Gastroesophageal sphincter (tissue), 4 donors: ENCODE measurements around the gene DLX6. TPM values are rescaled to one million over a fixed set of nuclear protein-coding genes. Genes with fewer than 3 reads are reported as not detected.

Experiments used
- ATAC-seq: fragments of 150-250 bp; one replicate; pipeline ENCODE4 v1.9.1; 2016; ENCODE audit warnings: mild to moderate bottlenecking, moderate library complexity
- H3K27ac ChIP-seq, 4 donors: fragments of 200-600 bp; sonication (generic) in 3 of 4; 1 replicate in 3 of 4; 2 replicates in 1 of 4; pipeline ENCODE4 v1.5.1; 2016 to 2019
- H3K27me3 ChIP-seq: fragments of 200-600 bp; sonication (generic); one replicate; pipeline ENCODE4 v1.5.1; 2019
- H3K36me3 ChIP-seq, 2 donors: fragments of 200-600 bp; sonication (generic); one replicate each; pipeline ENCODE4 v1.5.1; 2019; ENCODE audit warnings: control low read depth in 1 of 2
- H3K4me1 ChIP-seq, 3 donors: fragments of 200-600 bp; sonication (generic); 1 replicate in 2 of 3; 2 replicates in 1 of 3; pipeline ENCODE4 v1.5.1; 2016 to 2019; ENCODE audit warnings: control low read depth in 2 of 3
- H3K4me3 ChIP-seq, 2 donors: fragments of 200-600 bp; sonication (generic); one replicate each; pipeline ENCODE4 v1.5.1; 2019; ENCODE audit warnings: mild to moderate bottlenecking in 1 of 2, moderate library complexity in 1 of 2
- H3K9me3 ChIP-seq, 3 donors: fragments of 200-600 bp; sonication (generic); one replicate each; pipeline ENCODE4 v1.5.1; 2017 to 2019; ENCODE audit warnings: control low read depth in 2 of 3
- EP300 ChIP-seq: sonication (generic); formaldehyde crosslinking; IDR thresholded peaks from one replicate; pipeline ENCODE4 v1.6.1; 2017; ENCODE audit warnings: antibody characterized with exemption, mild to moderate bottlenecking
- POLR2A ChIP-seq, 2 donors: fragments of 450-650 bp; IDR thresholded peaks; one replicate each; pipeline ENCODE4 v1.6.1; 2017; ENCODE audit warnings: antibody characterized with exemption in 2 of 2, mild to moderate bottlenecking in 2 of 2, moderate library complexity in 1 of 2
- POLR2AphosphoS5 ChIP-seq: sonication (generic); formaldehyde crosslinking; IDR thresholded peaks from one replicate; pipeline ENCODE4 v1.6.1; 2017; ENCODE audit warnings: antibody characterized with exemption
- WGBS, 2 donors: methylation state at CpG; one replicate each; pipeline ENCODE4 v1.1.5; 2018; ENCODE audit warnings: low coverage in 1 of 2; 5-methylcytosine and 5-hydroxymethylcytosine counted together
- total RNA-seq, 4 donors: library from RNA; depleted of rRNA; stranded (reverse); fragments of >200 nt; gene quantifications; one replicate each; pipeline ENCODE4 v1.1.0, GENCODE V29; 2016
- TF ChIP-seq, protein P1 (sequence below), 4 experiments: fragments of 200-600 bp in 2 of 4; fragments of 450-650 bp in 2 of 4; sonication (generic) in 1 of 4; IDR thresholded peaks; one replicate each; pipeline ENCODE4 v1.5.1; 2017 to 2019; ENCODE audit warnings: antibody characterized with exemption in 4 of 4, mild to moderate bottlenecking in 2 of 4, moderate library complexity in 2 of 4

The DLX6 gene
- total RNA-seq, 4 donors from 2014 or later: 0.12 to 0.13 TPM; not detected in 2

DNA sequence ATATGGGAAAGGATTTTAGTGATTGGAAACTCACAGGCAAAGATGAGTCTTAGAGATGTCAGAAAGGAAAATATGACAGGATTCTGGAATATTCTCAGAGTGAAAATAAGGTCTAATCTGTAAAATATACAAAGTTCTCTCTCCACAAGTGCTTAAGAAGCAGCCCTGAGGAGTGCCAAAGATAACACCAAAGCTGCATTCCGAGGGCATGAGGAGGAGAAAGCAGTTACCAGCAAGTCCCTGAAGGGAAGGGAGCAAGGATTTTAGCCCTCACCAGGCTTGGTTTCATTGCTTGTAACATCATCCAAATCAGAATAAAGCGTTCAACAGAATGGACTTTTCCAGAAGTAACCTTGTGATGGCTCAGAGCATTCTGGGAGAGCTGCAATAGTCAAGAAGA, 31.4 kb upstream of the DLX6 start:
- Histone ChIP-seq H3K4me3 (no peak overlapping the region), H3K4me1 (no peaks in the 10 kb centered on the region), H3K36me3 (no peaks in the 10 kb centered on the region), H3K27me3 (peaks cover 37% of the 10 kb centered on the region), H3K9me3 (no peaks in the 10 kb centered on the region), H3K27ac (no peak overlapping the region)
- ATAC-seq: no peak
- no peak for TF ChIP-seq POLR2A (IDR thresholded peaks at IDR 0.05)
- no peak for TF ChIP-seq EP300
- TF ChIP-seq POLR2AphosphoS5: no peak
- TF ChIP-seq, protein P1, sequence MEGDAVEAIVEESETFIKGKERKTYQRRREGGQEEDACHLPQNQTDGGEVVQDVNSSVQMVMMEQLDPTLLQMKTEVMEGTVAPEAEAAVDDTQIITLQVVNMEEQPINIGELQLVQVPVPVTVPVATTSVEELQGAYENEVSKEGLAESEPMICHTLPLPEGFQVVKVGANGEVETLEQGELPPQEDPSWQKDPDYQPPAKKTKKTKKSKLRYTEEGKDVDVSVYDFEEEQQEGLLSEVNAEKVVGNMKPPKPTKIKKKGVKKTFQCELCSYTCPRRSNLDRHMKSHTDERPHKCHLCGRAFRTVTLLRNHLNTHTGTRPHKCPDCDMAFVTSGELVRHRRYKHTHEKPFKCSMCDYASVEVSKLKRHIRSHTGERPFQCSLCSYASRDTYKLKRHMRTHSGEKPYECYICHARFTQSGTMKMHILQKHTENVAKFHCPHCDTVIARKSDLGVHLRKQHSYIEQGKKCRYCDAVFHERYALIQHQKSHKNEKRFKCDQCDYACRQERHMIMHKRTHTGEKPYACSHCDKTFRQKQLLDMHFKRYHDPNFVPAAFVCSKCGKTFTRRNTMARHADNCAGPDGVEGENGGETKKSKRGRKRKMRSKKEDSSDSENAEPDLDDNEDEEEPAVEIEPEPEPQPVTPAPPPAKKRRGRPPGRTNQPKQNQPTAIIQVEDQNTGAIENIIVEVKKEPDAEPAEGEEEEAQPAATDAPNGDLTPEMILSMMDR (IDR thresholded peaks at IDR 0.05): no peak
- WGBS, 2 donors: 34 to 77% methylated on average over 2 of the region's 2 CpGs

DNA sequence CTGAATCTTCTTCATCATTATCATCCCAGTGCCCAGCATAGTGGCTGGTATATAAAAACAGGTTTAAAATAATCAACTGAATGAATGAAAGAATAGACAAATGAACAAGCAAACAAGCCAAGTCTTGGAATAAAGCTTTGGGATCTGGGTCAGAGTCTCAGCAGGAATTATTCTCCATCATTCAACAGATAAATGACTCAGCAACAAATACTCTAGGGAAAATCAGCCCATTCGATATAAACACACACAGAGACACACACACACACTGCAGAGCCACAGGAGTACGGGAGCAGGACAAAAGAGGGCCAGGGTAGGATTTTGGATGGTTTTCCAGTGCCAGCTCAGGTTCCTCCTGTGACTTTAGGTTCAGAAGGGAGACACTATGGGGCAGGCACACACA, 29.2 kb upstream of the DLX6 start:
- no peaks in the 10 kb centered on the region for H3K9me3 ChIP-seq
- H3K4me1 ChIP-seq: no peaks in the 10 kb centered on the region
- WGBS, 2 donors: 60 to 83% methylated on average over 1 of the region's 2 CpGs
- no peak for ATAC-seq
- H3K36me3 ChIP-seq: no peaks in the 10 kb centered on the region
- H3K4me3 ChIP-seq: no peak overlapping the region
- no peak overlapping the region for H3K27ac ChIP-seq
- H3K27me3 ChIP-seq: peaks cover 18% of the 10 kb centered on the region
- TF ChIP-seq EP300: no peak

DNA sequence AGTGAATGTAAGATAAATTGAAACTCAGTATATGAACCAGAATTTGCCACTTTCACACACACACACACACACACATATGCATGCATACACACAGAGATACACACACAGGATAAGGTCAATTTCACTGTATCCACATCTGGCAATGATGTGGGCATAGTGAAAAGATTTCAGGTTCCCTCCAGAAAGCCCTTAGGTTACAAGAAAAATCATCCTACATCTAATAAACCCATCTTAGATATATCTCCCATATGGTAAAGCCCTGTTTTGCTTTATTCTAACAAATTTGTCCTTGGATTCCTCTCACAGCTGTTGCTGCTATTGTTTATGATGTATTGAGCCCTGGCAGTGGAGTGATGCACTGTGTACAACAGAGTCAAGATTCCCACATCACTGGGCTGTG, 27.9 kb upstream of the DLX6 start:
- H3K4me3 ChIP-seq: no peak overlapping the region
- no peaks in the 10 kb centered on the region for H3K4me1 ChIP-seq
- peaks cover 16% of the 10 kb centered on the region for H3K27me3 ChIP-seq
- no peak overlapping the region for H3K27ac ChIP-seq
- H3K36me3 ChIP-seq: no peaks in the 10 kb centered on the region
- TF ChIP-seq EP300 (no peak), POLR2AphosphoS5 (no peak), POLR2A (IDR thresholded peaks at IDR 0.05) (no peak)
- TF ChIP-seq, protein P1 (IDR thresholded peaks at IDR 0.05): no peak
- no peak for ATAC-seq
- H3K9me3 ChIP-seq: no peaks in the 10 kb centered on the region

DNA sequence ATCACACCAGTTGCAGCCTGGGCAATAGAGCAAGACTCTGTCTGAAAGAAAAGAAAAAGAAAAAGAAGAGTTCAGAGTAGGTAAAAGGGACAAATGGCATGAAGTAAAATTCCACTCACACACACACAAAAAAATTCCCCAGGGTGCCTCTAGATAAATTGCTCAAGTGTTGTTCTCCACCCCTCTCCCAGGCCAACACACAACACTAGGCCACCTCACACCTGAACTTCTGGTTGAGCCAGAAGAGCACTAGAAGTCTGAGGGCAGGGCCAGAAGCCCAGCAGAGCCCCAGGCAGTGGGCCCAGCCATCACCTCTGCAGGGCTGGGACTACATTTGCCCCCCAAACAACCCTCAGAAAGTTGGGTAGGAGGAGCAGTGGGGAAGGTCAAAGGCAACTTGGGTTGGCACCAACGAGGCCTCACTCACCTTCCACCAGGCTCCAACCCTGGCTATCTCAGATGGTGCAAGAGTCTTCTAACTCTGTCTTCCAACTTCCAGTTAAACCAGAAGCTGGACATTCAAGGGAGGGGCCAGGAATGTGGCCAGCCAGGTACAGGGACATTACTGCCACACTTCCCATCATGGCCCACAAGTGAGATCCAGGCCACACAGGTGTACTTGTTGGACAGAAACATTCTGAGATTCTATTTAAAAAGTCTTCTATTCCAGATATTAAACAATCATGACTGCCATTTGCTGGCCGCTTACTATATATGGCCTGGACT, 25.6 kb upstream of the DLX6 start:
- ATAC-seq: no peak
- H3K4me3 ChIP-seq: no peak overlapping the region
- no peaks in the 10 kb centered on the region for H3K36me3 ChIP-seq
- H3K27ac ChIP-seq: no peak overlapping the region
- H3K27me3 ChIP-seq: peaks cover 24% of the 10 kb centered on the region
- H3K9me3 ChIP-seq: no peaks in the 10 kb centered on the region
- H3K4me1 ChIP-seq: no peaks in the 10 kb centered on the region
- TF ChIP-seq POLR2A (IDR thresholded peaks at IDR 0.05) (no peak), EP300 (no peak), POLR2AphosphoS5 (no peak)
- TF ChIP-seq, protein P1 (IDR thresholded peaks at IDR 0.05): no peak
- whole genome bisulfite sequencing, 2 donors: 81% methylated on average over 2 of the region's 2 CpGs; no CpG with 5 or more reads in 1 of the 2 donors

DNA sequence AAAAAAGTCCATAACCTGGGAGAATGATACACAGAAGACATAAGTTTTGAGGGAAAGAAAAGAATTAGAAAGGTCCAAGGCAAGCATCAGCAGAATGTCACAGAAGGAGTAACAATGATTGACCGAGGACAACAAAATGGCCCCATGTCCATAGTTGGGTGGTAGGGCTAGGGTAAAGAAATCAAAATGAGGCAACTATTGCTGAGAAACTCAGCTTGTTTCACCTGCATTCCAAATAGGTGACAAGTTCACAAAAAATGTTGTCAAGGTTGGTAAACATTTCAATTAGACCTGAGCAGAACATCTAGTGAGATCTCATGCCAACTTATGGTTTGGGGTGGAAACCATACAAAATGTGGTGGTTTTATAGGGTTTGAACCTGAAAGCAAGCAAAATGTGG, 22.8 kb upstream of the DLX6 start:
- WGBS, 2 donors: 86 to 100% methylated on average over 1 of the region's 1 CpG
- TF ChIP-seq POLR2A (IDR thresholded peaks at IDR 0.05): no peak
- no peak for TF ChIP-seq POLR2AphosphoS5
- TF ChIP-seq, protein P1 (IDR thresholded peaks at IDR 0.05): no peak
- TF ChIP-seq EP300: no peak
- no peak overlapping the region for H3K4me3 ChIP-seq
- H3K27ac ChIP-seq: no peak overlapping the region
- H3K4me1 ChIP-seq: no peaks in the 10 kb centered on the region
- no peaks in the 10 kb centered on the region for H3K36me3 ChIP-seq
- no peaks in the 10 kb centered on the region for H3K9me3 ChIP-seq
- peaks cover 49% of the 10 kb centered on the region for H3K27me3 ChIP-seq
- ATAC-seq: no peak
